ENCODE results near the gene RRP15.

RRP15 gene

GRCh38 chr1:218350035-218350525 is 65.0 kb downstream of the RRP15 start:
- H3K4me3 ChIP-seq (ENCODE audit: low read length, poor library complexity, severe bottlenecking) = no peak overlapping the region
- TF ChIP-seq CTCF (conservative IDR thresholded peaks at IDR 0.05; ENCODE audit: low read length) (no peak), EZH2phosphoT487 (IDR thresholded peaks at IDR 0.05; ENCODE audit: borderline replicate concordance) (no peak)
- no peaks in the 10 kb centered on the region for H3K79me2 ChIP-seq (ENCODE audit: insufficient read depth, low read length)
- no peaks in the 10 kb centered on the region for H3K36me3 ChIP-seq (ENCODE audit: insufficient read depth, low read length)
- H3K9me2 ChIP-seq (replicated peaks; ENCODE audit: low read depth, low read length) = no peaks in the 10 kb centered on the region
- no peak overlapping the region for H3K9ac ChIP-seq (ENCODE audit: low read depth, low read length, poor library complexity, severe bottlenecking)
- H4K20me1 ChIP-seq (ENCODE audit: insufficient read depth, low read length, poor library complexity, severe bottlenecking) = no peaks in the 10 kb centered on the region
- peaks cover 19% of the 10 kb centered on the region for H3K4me1 ChIP-seq (ENCODE audit: insufficient read depth, low read length, poor library complexity, severe bottlenecking)
- H2AFZ ChIP-seq (ENCODE audit: low read length) = peak overlapping the region; percentile 34; the same call in 1 of the 2 replicates
- H3K4me2 ChIP-seq (ENCODE audit: low read depth, low read length, poor library complexity, severe bottlenecking) = no peak overlapping the region
- no peaks in the 10 kb centered on the region for H3K9me3 ChIP-seq (ENCODE audit: insufficient read depth, low read depth, low read length)
- H3F3A ChIP-seq (ENCODE audit: low read depth) = no peaks in the 10 kb centered on the region; the same call in 1 of the 2 replicates
- peaks cover 6% of the 10 kb centered on the region for H3K27me3 ChIP-seq (ENCODE audit: insufficient read depth, low read length, poor library complexity, severe bottlenecking)

GRCh38 chr1:218350801-218351266 is 65.7 kb downstream of the RRP15 start:
- H3K27me3 ChIP-seq (ENCODE audit: insufficient read depth, low read length, poor library complexity, severe bottlenecking) = peaks cover 6% of the 10 kb centered on the region
- peak overlapping the region; percentile 75 for H3K4me2 ChIP-seq (ENCODE audit: low read depth, low read length, poor library complexity, severe bottlenecking)
- peak overlapping the region; percentile 38 for H3K9ac ChIP-seq (ENCODE audit: low read depth, low read length, poor library complexity, severe bottlenecking)
- H3F3A ChIP-seq (ENCODE audit: low read depth) = no peaks in the 10 kb centered on the region; the same call in 1 of the 2 replicates
- H2AFZ ChIP-seq (ENCODE audit: low read length) = peak overlapping the region; percentile 97; the same call in 1 of the 2 replicates
- H3K36me3 ChIP-seq (ENCODE audit: insufficient read depth, low read length) = no peaks in the 10 kb centered on the region
- no peak for TF ChIP-seq CTCF (conservative IDR thresholded peaks at IDR 0.05; ENCODE audit: low read length)
- no peak for TF ChIP-seq EZH2phosphoT487 (IDR thresholded peaks at IDR 0.05; ENCODE audit: borderline replicate concordance)
- no peaks in the 10 kb centered on the region for H4K20me1 ChIP-seq (ENCODE audit: insufficient read depth, low read length, poor library complexity, severe bottlenecking)
- H3K4me3 ChIP-seq (ENCODE audit: low read length, poor library complexity, severe bottlenecking) = peak overlapping the region; percentile 73
- H3K9me3 ChIP-seq (ENCODE audit: insufficient read depth, low read depth, low read length) = no peaks in the 10 kb centered on the region
- peaks cover 15% of the 10 kb centered on the region for H3K4me1 ChIP-seq (ENCODE audit: insufficient read depth, low read length, poor library complexity, severe bottlenecking)
- H3K9me2 ChIP-seq (replicated peaks; ENCODE audit: low read depth, low read length) = no peaks in the 10 kb centered on the region
- H3K79me2 ChIP-seq (ENCODE audit: insufficient read depth, low read length) = no peaks in the 10 kb centered on the region

- no peaks in the 10 kb centered on the region for H3K9me2 ChIP-seq (replicated peaks; ENCODE audit: low read depth, low read length)
Observed at GRCh38 chr1:218351391-218352074, 66.4 kb downstream of the RRP15 start.

More at GRCh38 chr1:218351391-218352074, 66.4 kb downstream of the RRP15 start:
- Histone ChIP-seq H4K20me1 (ENCODE audit: insufficient read depth, low read length, poor library complexity, severe bottlenecking) (no peaks in the 10 kb centered on the region), H3K4me3 (ENCODE audit: low read length, poor library complexity, severe bottlenecking) (peak overlapping the region; percentile 73), H3K79me2 (ENCODE audit: insufficient read depth, low read length) (no peaks in the 10 kb centered on the region), H3K9me3 (ENCODE audit: insufficient read depth, low read depth, low read length) (no peaks in the 10 kb centered on the region), H3K27me3 (ENCODE audit: insufficient read depth, low read length, poor library complexity, severe bottlenecking) (no peaks in the 10 kb centered on the region), H3K36me3 (ENCODE audit: insufficient read depth, low read length) (no peaks in the 10 kb centered on the region), H3K4me2 (ENCODE audit: low read depth, low read length, poor library complexity, severe bottlenecking) (peak overlapping the region; percentile 75), H3K9ac (ENCODE audit: low read depth, low read length, poor library complexity, severe bottlenecking) (peak overlapping the region; percentile 38), H3K4me1 (ENCODE audit: insufficient read depth, low read length, poor library complexity, severe bottlenecking) (peaks cover 15% of the 10 kb centered on the region), H2AFZ (ENCODE audit: low read length) (peak overlapping the region; percentile 97), H3F3A (ENCODE audit: low read depth) (no peaks in the 10 kb centered on the region; the same call in 1 of the 2 replicates)
- TF ChIP-seq EZH2phosphoT487 (IDR thresholded peaks at IDR 0.05; ENCODE audit: borderline replicate concordance) = no peak
- peak; percentile 71 for TF ChIP-seq CTCF (conservative IDR thresholded peaks at IDR 0.05; ENCODE audit: low read length)
